HG03520 (cell line): ENCODE measurements around the gene MAU2.

Experiments
- ATAC-seq: cut with Tn5 transposase; IDR thresholded peaks from one replicate; pipeline ENCODE4 v1.9.1; 2021; ENCODE audit warnings: mild to moderate bottlenecking, moderate library complexity; ENCODE audit not compliant: unreplicated experiment

Gene MAU2

GRCh38 chr19:19320361-19321140 lies at the start of gene MAU2, which contains the start of gene SUGP1:
MAU2 (plus strand) TSS chr19:19320829; CDS start chr19:19320860, 31 bp downstream.
SUGP1 (minus strand) TSS chr19:19320509; CDS start chr19:19320496, 13 bp downstream.
- ATAC-seq: peak; percentile 83

- no peak for ATAC-seq
These were observed 48.6 kb upstream of the MAU2 start for GRCh38 chr19:19271828-19272599.

DNA sequence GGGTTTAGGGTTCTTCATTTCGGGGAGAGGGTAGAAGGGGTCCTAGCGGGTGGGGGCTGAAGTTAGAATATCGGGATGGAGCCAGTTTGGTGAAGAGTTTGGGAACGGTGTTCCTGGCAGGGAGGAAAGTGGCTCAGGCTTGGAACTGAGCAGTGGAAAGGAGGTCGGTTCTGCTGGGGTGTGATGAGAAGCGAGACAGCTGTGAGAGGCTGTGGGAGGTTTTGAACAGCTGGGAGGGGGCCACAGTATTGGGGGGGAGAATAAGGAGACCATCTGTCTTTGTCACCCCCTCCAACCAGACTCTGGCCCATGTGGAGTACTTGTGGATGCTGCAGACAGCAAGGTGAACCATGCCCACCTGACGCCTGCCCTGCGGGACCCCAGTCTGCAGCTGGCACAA lies 46.5 kb upstream of the MAU2 start:
- ATAC-seq: no peak

DNA sequence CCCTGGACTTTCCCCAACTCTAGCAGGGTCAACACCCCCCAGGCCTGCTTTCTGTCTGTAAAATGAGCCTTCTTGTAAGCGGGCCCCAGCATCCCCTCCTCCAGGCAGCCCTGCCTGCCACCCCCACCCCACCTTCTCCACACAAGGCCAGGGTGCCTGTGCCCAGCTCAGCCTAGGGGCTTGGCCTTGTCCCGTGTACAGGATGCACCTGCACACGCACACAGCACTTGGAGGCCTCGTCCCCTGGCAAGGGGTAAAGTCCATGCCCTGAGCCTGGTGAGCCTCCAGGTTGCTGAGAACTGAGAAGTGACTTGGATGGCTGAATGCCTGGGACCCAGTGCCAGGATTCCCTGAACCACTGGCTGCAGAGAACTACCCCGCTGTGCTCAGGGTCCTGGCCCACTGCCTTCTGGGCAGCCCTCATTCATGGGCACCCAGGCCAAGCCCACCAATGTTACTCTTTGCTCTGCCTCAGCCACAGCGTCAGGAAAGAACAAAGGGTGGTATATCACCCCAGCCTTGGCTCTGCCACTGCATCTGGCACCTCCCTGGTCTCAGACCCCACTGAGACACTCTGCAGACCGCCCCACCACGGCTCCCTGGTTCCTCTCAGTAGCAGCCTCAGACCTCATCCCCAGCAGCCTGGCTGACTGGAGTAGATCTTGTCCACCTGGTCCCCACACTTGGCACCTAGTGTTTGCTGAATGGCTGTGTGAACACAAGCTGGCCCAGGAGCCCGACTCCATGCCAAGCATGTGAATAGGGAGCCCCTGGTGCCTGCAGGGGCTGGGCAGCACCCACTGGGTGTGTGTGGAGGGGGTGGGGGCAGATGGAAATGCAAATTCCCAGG lies 45.7 kb upstream of the MAU2 start:
- ATAC-seq: no peak

DNA sequence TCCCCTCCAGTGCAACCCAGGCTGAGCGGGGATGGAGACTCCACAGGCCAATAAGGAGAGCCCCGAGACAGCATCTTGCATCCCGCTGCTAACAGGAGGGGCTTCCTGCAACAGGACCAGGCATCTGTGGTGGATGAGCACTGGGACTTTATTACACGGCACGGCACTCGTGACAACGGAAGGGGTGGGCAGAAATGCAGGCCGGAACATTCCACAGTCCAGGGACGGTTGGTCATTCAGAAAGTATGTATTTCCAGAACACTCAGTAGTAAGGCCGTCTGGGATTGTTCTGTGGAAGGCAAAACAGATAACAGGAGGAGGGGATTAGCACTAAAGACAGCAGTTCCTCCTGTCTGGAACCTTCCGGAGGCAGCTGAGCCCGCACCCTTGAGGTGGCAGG lies 44.2 kb upstream of the MAU2 start:
- no peak for ATAC-seq

DNA sequence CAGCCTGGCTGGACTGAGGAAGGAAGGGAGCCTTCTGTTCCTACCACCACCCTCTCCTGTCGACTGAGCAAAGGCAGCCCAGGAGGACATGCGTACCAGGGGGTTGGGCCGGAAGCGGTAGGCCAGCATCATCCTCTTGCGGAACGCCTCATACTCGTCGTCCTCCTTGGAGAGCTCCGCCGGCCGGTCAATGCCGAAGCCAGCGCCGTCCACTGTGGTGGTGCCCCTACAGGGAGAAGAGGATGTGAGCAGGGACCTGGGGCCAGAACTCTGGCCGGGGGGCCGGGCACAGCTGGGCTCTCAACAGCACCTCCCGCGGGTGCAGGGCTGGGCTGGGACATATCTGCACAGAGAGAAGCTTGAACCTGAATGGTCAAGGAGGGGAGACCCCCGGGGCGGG lies 43.8 kb upstream of the MAU2 start:
- no peak for ATAC-seq

DNA sequence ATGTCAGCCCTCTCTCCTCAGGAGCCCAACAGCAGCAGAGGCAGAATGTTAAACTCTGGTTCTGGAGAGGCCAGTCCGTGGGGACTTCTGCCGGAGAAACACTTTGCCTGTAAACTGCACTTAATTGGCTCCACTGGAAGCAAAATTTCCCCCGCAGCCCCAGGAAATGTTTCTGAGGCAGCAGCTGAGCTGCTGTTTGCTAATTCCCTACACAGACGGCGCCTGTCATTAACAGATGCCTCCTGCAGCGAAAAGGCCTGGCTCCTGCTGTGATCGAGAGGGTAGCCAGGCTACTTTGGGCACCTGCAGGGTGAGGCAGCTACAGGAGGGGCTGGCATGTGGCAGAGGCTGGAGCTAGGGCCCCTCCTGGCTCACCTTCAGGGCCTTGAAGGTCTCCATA lies 42.3 kb upstream of the MAU2 start:
- no peak for ATAC-seq

- no peak for ATAC-seq
These were observed 41.5 kb upstream of the MAU2 start for GRCh38 chr19:19279062-19279612.

- no peak for ATAC-seq
These were observed 40.8 kb upstream of the MAU2 start for GRCh38 chr19:19279853-19280252.

- ATAC-seq: no peak
These were observed 40.1 kb upstream of the MAU2 start for GRCh38 chr19:19280561-19280960.

DNA sequence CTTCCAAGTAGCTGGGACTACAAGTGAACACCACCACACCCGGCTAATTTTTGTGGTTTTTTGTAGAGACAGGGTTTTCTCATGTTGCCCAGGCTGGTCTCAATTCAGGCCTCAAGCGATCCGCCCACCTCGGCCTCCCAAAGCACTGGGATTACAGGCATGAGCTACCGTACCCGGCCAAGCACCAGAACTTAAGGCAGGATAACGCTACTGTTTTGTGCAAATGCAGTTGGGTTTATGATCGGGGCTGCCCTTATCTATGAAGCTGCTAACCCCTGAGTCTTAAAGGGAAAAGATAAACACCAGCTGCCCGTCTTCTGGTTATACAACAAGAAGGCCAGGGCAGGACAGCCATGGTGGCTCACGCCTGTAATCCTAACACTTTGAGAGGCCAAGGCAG lies 34.9 kb upstream of the MAU2 start:
- no peak for ATAC-seq

GRCh38 chr19:19292607-19293006 lies 28.0 kb upstream of the MAU2 start:
- no peak for ATAC-seq

DNA sequence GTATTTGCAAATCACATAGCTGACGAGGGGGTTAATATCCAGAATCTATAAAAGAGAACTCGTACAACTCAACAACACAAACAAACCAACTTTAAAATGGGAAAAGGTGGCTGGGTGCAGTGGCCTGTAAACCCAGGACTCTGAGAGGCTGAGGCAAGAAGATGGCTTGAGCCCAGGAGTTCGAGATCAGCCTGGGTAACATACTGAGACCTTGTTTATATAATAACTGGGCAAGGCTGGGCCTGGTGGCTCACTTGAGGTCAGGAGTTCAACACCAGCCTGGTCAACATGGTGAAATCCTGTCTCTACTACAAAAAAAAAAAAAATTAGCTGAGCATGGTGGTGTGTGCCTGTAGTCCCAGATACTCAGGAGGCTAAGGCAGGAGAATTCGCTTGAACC lies 25.7 kb upstream of the MAU2 start:
- ATAC-seq: no peak

DNA sequence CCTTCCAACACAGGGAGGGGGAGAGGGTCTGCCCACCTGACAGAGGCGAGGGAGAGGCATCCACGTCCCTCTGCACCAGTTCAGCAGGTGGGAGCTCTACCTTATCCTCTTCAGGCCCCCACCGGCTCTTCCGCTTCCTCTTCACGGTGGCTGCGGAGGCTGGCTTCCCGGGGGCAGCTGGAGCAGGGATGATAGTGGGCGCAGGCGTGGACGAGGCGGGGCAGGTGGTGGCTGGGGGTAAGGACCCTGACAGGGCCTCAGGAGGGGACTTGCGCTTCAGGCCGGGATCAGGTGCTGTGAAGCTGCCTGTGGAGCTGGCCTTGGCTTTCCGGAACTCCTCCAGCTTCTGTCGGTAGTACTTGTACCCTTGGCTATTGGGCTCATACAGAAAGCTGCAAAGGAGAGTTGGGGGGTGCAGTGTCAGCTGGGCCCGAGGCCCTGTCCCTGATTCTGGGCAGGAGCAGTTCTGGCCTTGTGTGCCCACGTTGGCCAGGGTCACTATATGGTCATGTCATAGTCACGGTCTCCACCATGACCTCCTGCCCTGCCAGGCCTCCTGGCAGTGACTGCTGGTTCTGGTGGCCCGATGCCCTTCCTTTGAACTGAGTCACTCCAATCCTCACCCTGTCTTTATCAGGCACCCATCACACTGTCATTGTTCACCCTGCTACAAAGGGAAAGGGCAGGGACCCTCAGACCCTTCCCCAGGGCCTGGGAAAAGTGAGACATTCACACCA lies 23.5 kb upstream of the MAU2 start:
- no peak for ATAC-seq

- no peak for ATAC-seq
These were observed 22.9 kb upstream of the MAU2 start for GRCh38 chr19:19297759-19298158.

- no peak for ATAC-seq
These were observed 20.0 kb upstream of the MAU2 start for GRCh38 chr19:19300613-19301012.

DNA sequence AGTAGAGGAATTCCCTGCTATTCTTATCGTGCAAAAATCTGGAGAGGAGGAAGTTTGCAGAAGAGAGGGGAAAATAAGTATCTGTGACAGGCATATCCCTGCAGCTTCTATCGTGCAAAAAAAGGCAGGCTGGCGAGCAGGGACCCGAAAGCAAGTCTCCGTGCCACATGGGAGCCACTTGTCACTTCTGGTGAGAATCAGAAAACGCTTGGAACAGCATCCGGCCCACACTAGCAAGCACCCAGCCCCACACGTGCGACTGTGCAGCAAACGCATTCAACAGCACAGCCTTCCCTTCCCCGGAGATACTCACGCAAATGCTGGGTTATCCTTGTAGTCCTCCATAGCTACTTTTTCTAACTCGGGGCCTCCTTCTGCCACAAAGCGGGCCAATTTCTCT lies 17.2 kb upstream of the MAU2 start:
- ATAC-seq: no peak

- no peak for ATAC-seq
These were observed 16.3 kb upstream of the MAU2 start for GRCh38 chr19:19304186-19304965.

- ATAC-seq: no peak
These were observed 15.6 kb upstream of the MAU2 start for GRCh38 chr19:19305066-19305465.

GRCh38 chr19:19305696-19306095 lies 14.9 kb upstream of the MAU2 start:
- no peak for ATAC-seq
